GM21528 (cell line): ENCODE data around the gene HOXC4.
A peak's percentile ranks its signal among the peaks of the same experiment; 100 is the strongest.

Source experiments
- ATAC-seq: cut with Tn5 transposase; IDR thresholded peaks from one replicate; pipeline ENCODE4 v1.9.1; 2021; ENCODE audit warnings: mild to moderate bottlenecking, moderate library complexity; ENCODE audit not compliant: unreplicated experiment, low FRiP score

The HOXC4 gene

DNA sequence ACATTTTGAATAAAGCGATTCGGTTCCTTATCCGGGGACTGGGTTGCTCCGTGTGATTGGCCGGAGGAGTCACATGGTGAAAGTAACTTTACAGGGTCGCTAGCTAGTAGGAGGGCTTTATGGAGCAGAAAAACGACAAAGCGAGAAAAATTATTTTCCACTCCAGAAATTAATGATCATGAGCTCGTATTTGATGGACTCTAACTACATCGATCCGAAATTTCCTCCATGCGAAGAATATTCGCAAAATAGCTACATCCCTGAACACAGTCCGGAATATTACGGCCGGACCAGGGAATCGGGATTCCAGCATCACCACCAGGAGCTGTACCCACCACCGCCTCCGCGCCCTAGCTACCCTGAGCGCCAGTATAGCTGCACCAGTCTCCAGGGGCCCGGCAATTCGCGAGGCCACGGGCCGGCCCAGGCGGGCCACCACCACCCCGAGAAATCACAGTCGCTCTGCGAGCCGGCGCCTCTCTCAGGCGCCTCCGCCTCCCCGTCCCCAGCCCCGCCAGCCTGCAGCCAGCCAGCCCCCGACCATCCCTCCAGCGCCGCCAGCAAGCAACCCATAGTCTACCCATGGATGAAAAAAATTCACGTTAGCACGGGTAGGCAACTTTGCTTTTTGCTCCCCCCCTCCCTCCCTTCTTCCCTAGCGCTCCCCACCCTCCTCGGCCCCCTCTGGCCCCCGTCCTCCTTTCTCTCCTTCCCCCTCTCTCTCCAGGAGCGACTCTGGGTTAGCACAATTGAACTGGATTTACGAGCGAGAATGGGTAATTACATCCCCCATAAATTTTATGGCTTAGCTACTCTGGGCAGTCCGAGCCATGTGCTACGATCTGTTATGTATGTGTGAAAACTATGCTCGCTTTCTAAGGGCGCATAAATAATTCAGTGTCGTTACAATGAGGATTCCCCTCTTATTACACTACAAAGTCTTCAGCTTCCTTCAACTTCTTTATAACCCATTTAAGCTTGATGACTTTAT is at the start of gene HOXC4:
HOXC4 (plus strand) TSS at position 85 of the 991 bp plus-strand sequence; CDS start at position 173, 88 bp downstream.
- ATAC-seq = peak; percentile 53

DNA sequence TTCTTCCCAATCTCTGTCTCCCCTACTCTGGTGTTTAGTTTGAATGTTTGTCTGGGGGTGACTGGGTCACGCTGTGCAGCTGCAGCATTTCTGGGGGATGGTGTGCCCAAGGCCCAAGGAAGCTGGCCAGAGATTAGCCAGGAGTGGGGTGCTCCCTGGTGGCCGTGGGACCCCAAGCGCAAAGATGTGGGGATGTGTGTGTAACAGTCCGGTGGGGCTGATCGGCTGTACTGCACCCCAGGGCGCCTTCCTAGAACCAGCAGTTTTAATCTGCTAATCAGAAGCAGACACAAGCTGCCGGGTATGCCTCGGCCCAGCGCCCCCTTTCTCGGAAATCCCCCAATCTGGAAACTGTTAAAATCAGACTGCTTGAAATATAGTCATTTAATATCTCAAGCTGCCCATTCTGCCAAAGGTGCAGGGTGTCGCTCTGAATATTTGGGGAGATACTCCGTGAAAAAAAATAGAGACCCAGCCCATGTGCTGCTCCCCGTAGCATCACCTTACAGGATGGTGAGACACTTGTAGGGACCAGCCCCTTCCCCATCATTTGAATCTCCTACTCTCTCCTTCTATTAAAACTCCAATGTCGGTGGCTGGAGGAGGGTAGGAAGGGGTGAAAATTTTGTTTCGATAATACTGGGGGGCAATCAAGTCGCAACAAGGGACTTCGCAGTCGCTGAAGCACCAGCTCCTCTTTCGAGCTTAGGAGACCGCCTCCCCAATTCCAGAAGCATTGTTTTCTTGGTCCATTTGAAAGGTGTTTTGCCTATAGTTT is 49.4 kb upstream of the HOXC4 start:
- no peak for ATAC-seq

DNA sequence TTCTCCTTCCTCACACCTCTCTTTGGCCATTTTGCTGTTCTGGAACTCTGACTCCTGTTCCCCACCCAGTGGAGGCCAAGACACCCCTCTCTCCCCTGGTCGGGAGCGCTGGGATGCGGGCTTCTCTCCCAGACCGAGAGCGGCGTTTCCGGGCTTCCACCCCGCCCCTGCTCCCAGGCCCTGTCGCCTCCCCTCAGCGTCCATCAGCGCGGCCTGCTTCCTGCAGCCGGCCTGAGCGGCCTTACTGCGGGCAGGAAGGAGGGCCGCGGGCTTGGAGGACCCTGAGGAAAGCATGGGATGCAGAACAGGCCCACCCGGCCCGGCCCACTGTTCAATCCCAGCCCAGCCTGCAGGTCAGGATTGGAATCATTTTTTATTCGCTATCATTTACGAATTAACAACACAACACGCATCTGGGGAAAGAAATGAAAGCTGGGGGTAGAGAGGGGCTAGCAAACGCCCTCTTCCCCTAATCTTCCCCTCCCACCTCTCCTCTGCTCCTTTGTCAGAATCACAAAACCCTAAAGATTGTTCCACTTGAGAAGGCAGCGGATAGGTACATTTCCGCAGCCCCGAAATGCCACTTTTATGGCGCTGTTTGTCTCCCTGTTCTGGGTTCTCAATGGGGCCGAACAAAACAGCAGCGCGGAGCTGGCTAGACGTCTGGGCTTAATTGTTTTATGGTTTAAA is 48.6 kb upstream of the HOXC4 start:
- no peak for ATAC-seq

DNA sequence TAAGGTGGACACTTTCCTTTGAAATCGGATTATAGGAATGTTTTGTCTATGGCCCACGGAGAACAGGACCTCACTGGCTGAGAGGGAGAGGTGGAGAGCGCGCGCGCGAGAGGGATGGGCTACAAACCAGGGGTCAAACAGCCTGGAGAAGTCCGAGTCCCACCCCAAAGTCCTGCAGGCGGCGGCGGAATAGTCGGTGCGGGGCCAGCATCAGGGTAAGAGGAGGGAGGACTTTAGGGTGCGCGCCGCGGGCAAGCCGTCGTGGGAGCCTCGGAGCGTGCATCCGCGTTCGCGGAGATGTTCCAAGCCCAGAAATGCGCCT is 48.1 kb upstream of the HOXC4 start:
- ATAC-seq = no peak

DNA sequence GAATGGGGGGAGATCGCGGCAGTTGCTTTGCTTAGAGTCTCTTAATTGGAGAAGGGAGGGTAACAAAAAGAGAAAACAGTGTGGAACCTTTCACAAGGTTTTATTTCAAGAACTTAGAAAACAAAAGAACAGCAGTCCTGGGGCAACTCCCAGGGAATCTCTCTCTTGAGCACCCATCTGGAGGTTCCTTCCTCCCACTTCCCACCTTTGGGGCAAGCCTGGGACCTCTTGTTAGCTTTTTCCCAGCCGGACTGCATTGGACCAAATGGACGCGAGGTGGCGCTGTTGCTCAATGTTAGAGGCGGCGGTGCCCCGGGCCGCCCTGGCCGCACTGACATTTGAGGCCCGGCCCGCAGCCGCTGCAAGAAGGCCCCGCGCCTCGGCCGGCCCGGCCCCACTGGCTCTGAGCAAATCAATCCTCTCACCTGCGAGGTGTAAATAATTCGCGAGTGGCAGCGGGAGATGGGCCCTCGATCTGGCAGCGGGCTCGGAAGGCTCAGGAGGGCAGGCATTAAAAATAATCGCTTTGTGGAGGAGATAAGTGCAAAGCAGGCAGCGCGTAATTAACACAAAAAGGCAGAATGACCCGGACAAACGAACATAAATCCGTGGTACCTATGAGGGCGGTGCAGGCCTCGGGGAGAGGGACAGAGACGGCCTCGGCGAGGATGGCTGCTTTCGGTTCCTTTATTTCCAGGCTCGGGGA is 47.6 kb upstream of the HOXC4 start:
- ATAC-seq = peak; percentile 53

DNA sequence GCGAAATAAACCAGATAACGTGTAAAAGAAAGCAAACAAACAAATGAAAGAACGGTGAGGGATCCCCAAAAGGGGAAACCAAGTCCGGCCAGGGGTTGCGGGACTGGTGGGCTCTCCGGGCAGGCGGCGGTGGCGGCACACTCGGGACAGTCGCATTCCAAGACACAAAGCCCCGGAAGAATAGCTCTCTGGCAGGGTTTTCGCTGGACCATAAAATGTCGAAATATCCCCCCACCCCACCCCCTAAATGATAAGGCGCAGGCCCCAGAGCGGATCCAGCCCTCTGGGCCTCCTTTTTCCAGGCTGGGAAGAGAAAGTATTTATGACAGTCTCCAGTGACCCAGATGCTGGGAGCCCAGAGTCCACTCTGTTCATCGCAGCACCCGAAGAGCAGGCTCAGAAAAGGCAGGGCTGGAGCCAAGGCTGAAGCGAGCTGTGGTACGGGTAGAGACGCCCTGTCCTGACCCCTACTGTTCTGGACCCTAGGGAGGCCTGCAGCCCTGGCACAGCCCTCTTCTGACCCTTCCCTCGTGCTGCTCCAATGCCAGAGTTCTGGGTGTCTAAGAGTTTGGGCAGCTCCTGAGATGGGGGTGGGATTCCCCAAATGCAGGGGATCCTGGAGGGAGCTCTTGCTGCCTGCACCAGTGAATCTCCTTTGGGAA is 46.9 kb upstream of the HOXC4 start:
- no peak for ATAC-seq

DNA sequence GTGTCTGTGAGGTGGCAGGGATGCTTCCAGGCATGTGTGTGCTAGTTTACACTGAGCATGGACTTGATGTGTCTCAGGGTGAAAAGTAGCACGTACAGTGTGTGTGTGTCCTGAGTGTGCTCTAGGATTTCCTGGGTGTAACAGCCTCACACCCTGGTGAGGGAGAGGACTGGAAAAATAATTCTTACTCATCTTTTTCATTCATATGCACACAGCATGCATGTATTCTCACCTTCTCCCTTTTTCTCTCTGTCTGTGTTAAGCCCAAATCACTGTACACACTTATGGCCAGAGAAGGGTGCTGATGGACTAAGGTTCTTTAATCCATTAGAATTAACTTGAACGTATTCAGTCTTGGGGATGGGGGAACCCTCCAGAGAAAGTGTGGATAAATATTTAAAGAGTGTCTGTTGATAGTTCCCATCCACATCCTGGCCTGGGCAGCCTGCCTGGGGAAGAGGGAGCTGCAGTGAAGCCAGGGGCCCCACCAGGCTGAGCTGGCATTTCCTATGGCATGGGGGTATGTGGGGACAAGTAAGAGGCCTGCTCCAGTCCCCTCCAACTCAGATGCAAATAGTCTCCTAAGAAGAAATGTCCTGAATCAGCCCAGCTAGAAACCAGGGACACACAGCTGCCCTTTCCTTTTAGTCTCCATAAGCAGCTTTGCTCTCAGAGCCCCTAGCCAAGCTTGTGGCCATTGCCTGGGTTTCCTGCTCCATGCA is 45.9 kb upstream of the HOXC4 start:
- ATAC-seq = no peak

DNA sequence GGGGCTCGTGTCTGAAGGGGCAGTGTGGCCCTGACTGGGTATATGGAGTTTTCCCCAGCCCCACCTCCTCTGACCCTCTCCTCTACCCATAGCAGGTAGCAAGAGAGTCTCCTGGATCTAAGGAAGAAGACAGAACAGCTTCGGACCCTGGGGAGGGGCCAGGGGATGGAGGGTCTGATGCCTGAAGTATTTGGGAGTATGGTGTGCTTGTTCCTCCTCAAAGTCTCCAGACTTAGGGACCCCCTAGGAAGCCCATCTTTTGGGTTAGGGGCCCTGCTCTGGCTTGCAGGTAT is 45.4 kb upstream of the HOXC4 start:
- ATAC-seq = no peak

DNA sequence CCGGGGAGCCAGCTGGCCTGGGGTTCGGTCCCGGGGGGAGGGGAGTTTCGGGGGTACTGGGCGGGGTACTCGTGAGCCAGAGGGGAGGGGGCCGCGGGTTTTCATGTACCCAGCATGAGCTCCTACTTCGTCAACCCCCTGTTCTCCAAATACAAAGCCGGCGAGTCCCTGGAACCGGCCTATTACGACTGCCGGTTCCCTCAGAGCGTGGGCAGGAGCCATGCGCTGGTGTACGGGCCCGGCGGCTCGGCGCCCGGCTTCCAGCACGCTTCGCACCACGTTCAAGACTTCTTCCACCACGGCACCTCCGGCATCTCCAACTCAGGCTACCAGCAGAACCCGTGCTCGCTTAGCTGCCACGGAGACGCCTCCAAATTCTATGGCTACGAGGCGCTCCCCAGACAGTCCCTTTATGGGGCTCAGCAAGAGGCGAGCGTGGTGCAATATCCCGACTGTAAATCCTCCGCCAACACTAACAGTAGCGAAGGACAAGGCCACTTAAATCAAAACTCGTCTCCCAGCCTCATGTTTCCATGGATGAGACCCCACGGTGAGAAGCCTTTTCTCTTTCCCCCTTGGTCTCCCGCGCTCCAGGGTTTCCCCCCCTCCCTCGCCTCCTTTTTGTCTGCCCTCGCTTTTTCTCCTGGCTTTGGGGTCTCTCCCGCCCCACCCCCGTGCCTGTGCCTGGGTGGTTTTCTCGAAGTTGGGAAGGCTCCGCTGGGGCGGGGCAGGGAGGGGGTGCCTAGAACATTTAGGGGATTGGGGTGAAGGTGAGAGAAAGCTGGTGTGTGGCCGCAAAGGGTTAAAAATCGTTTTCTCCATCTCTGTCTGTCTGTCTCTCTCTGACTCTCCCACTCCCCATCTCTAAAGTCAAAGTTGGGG is 44.2 kb upstream of the HOXC4 start:
- no peak for ATAC-seq

DNA sequence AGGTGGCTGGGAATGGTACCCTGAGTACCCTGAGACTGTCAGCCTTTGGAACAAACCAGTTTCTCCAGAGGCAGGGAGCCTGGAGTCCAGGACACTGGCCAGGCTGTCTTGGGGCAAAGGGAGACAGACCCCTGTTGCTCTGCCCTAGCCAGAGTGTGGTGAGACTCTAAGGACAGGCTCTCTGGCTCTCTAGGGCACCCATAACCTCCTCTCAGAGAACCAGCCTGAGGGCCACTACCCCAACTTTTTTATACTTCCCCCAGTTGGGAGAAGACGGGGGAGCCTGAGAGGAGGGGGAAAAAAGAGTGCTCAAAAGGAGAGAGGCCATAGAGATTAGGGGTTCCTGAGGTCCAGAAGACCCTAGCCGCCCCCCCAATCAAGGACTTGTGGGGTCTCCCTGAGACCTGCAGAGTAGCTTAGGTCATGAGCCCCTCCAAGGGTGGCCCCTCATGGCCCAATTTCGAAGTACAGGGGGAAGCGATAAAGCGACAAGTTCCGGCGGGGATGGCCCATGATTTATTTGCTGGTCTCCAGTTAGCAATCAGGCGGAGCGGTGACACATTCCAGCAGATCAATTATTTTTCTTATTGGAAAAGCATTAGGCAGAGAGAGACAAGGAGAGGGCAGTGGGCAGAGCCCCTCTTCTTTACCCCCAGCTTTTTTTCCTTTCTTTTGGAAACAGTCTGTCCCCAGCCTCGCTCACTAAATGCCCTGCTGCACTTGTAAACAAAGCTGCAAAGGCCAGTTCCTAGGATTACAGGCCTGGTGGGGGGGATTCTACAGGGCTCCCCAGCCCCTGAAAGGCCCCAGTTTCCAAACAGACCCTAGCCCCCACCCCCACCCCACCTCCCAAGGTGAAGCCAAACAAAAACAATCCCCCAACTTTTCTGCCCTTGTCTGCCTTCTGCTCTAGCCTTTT is 43.3 kb upstream of the HOXC4 start:
- ATAC-seq = no peak

DNA sequence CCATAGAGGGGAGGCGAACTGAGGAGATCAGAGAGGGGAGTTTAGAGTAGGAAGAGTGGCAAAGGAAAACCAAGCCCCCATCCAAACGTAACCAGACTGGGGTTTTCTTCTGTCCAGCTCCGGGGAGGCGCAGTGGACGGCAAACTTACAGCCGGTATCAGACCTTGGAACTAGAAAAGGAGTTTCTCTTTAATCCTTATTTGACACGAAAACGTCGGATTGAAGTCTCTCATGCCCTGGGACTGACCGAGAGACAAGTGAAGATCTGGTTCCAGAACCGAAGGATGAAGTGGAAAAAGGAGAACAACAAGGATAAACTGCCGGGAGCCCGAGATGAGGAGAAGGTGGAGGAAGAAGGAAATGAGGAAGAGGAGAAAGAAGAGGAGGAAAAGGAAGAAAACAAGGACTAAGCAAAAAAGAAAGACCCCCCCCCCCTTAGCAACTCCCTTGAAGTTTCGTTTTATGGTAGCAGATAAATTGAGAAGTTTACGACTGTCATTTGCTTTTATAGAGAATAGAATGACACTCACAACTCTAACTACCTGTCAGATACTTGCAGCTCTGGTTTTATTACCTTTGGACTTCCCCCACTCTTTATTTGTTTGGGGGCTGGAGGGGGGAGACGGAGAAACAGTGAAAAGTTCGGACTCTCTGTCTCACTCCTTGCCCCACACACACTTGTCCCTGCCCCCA is 42.5 kb upstream of the HOXC4 start:
- ATAC-seq = no peak

DNA sequence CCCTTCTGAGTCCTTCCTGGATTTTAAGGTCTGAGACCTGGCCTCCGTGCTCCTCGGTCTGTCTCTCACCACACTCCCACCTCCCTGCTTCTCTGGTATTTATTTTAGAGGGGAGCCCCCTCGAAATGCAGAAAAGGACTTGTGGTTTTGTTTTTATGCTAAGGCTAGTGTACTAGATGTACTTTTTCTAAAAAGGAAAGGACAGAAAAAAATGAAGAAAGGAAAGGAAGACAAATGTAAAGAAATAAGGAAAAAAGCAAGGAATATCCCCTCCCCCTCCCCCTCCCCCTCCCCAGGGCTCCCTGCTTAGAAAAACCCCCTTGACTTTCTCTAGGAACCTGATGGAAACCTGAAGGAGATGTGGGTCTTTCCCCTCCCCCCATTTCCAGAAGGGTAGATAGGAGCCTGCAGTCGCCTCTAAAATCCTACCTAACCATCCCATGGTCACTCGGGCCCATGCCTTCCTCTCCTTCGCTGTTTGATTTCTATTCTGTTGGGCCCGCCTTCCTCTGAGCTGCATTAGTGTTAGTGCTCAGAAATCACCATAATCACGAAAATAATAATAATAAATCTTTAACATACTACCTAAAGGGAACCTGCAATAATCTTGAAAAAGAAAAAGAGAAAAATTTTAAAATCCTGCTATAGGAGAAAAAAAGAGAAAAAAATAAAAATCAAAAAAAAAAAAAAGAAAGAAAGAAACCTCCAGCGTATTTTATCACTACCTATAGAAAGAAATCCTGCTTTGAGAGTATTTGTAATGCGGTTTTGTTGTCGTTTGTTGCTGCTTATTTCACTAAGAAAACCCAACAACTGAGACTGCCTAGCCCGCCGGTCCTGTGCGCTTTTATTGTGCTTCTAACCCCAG is 41.7 kb upstream of the HOXC4 start:
- ATAC-seq = no peak

DNA sequence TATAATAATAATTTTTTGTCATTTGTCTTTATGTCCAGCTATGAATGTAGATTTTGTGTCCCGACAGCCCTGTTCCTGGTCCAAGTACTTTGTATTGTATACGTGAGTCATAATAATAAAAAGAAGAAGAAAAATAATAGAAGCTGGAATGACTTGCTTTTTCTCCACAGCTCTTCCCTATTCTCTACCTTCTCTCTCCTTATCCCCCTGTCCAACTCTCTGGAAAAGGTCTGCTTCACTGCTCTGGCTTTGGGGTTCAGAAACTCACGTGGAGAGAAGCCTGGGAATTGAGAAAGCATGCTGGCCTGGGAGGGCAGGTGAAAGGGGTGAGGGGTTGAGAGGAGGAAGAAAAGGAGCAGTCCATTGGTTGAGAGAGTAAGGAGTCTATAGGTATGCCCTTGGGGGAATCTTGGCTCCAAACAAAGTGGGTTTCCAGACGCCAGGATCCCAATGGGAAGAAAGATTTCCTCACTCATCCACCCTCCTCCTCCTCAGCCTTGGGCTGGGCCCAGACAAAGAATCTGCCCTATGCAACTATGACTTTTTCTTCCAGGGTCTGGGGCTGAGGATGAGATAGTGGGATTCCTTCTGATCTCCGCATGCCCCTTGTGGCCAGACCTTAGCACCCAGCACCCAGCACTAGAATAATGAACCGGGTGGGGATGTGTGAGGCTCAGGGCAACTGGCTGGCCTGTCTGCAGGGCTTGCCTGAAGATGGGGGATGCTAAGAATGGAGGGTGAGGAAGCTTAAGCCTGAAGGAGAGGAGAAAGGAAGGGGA is 40.8 kb upstream of the HOXC4 start:
- no peak for ATAC-seq

DNA sequence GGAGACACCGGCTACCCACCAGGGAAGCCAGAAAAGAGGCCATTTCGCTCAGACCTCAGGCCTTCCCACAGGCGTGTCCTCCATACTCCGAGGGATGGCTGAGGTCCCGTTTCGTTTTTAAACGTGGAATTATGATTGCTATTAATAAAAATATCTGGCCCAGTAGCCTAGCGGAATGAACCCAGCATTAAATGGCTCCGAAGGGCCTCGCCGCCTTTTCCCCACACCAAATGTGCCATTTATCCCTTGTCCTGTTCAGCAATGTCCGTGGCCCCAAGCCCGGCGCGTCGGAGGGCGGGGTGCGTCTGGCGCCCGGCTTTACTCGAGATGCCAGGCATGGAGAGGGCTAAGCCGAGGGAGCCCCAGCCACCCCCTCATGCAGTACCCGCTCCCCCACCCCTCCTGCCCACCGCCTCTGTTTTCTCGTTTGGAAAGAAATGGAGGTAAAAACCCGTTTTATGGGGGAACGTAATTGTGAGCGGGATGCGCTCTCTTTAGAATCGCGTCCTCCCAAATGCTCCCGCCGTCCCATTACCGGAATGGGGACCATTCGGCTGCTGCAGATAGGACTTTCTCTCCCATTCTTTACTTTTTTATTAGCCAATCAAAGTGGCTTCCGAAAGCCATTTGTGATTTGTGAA is 39.1 kb upstream of the HOXC4 start:
- ATAC-seq = no peak
